Adipocyte (in vitro differentiated cells): Measurements from ENCODE around the gene PACS2.

Source experiments
- DNase-seq: peaks from one replicate; pipeline ENCODE4 v3.0.0-alpha.2; 2015; ENCODE audit warnings: low read depth
- H3K27me3 ChIP-seq: replicated peaks from 2 replicates; pipeline ENCODE4 v1.7.0; 2013; ENCODE audit warnings: mild to moderate bottlenecking, low read length, moderate library complexity; ENCODE audit not compliant: control insufficient read depth, insufficient read depth
- H3K36me3 ChIP-seq: 2 replicates; pipeline ENCODE4 v1.7.0; 2013; ENCODE audit warnings: low read length, mild to moderate bottlenecking, moderate library complexity; ENCODE audit not compliant: control insufficient read depth, insufficient read depth, severe bottlenecking
- H3K4me1 ChIP-seq: 2 replicates; pipeline ENCODE4 v1.7.0; 2013; ENCODE audit warnings: mild to moderate bottlenecking, low read length, moderate library complexity; ENCODE audit not compliant: control insufficient read depth, insufficient read depth
- H3K4me3 ChIP-seq: 2 replicates; pipeline ENCODE4 v1.7.0; 2013; ENCODE audit warnings: mild to moderate bottlenecking, low read length, moderate library complexity
- H3K9ac ChIP-seq: 2 replicates; pipeline ENCODE4 v1.7.0; 2013; ENCODE audit warnings: mild to moderate bottlenecking, low read length, moderate library complexity
- H3K9me3 ChIP-seq: 2 replicates; pipeline ENCODE4 v1.7.0; 2013; ENCODE audit warnings: mild to moderate bottlenecking, low read length, moderate library complexity; ENCODE audit not compliant: control insufficient read depth

The PACS2 gene

DNA sequence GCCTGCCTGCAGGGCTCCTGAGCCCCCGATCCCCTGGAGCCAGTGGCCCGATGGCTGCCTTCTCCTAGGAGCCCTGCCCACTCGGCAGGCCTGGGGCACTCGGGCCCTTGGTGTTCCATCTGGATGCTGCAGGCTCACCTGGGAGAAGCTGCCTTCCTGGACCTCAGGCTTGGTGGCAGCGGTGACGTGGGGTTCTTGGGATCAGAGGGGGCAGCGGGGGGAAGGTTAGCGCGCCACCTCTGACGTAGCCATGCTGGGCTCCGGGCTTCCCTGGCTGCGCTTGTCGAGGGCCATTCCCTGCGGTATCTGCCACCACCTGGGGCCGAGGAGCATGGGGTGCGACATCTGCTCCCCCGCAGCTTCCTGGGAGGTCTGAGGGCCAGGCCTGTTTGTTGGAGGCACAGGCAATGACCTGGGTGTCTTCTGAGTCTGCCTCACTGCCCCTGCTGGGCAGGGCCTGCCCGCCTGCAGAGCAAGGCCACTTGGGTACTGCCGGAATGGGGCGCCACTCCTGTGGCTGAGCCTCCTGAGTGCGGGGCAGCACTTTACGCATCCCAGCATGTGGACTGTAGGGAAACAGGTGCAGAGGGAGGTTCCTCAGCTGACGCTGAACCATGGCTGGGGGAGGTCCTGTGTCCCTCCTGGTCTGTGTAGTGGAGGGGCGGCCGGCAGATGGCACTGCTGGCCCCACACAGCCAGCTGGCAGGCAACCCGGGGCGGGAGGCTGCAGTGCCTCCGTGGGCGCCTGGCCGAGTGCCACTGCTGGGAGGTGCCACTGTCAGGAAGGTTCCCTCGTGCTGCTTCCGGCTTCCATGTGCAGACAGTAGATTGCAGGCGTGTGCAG lies 125.4 kb downstream of the PACS2 start:
- peaks cover 16% of the 10 kb centered on the region for H3K36me3 ChIP-seq
- no peaks in the 10 kb centered on the region for H3K9me3 ChIP-seq
- H3K4me1 ChIP-seq: no peaks in the 10 kb centered on the region
- no peak overlapping the region for H3K4me3 ChIP-seq
- no peak for DNase-seq
- H3K27me3 ChIP-seq: no peaks in the 10 kb centered on the region
- no peak overlapping the region for H3K9ac ChIP-seq

DNA sequence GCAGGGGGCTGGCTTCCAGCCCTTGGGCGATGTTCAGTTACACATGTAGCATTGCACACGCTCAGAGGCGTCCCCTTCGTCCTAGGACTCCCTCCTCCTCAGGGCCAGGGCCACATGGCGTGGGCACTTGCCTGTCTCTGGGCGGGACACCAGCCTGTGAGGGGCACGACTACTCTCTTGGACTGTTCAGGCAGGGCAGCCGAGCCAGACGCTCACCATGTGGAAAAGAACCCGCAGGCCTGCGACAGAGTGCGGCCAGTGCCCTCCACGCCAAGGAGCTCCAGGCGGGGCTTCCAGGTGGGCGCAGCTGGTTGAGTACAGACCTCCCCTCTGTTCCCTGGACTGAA lies 126.0 kb downstream of the PACS2 start:
- DNase-seq: no peak
- H3K4me1 ChIP-seq: no peaks in the 10 kb centered on the region
- H3K9ac ChIP-seq: no peak overlapping the region
- H3K4me3 ChIP-seq: no peak overlapping the region
- peaks cover 16% of the 10 kb centered on the region for H3K36me3 ChIP-seq
- H3K27me3 ChIP-seq: no peaks in the 10 kb centered on the region
- no peaks in the 10 kb centered on the region for H3K9me3 ChIP-seq

DNA sequence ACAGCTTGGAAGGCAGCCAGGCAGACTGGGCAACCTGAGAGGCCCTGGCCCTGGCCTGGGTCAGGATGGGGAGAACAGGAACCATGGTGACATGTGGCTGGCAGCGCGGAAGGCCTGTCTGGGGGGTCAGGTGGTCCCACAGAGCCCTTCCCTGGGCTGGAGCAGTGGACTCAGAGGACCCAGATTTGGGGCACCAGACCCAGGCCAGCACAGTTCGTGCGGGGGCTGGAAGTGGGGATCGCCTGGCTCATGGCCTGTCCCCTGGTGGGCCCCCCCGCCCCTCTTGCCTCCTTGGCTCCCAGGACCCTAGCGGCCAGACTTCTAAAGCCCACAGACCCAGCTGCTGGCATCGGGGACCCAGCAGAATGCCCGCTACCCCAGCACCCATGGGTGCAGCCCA lies 126.4 kb downstream of the PACS2 start:
- no peak for DNase-seq
- Histone ChIP-seq H3K36me3 (peaks cover 19% of the 10 kb centered on the region), H3K4me3 (no peak overlapping the region), H3K4me1 (no peaks in the 10 kb centered on the region), H3K9me3 (no peaks in the 10 kb centered on the region), H3K27me3 (no peaks in the 10 kb centered on the region), H3K9ac (no peak overlapping the region)

DNA sequence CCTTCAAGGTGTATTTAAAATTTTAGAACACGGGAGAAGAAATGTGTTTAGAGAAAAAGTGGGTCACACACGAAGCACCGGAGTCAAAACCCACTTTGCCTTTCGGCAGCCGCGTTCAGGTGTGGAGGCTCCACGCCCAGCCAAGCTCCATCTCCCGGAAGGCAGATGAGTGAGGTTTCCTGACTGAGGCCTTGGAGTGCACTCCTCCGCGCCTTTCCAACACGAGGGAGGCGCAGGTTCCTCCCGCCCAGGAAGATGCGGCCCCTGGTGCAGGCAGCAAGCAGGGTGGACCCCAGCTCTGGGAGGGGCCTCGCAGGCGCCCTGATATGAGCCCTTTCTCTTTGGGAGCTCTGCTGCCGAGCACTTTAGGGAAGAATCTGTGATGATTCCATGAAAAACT lies 127.6 kb downstream of the PACS2 start:
- Histone ChIP-seq H3K36me3 (peaks cover 20% of the 10 kb centered on the region), H3K9ac (no peak overlapping the region), H3K4me1 (no peaks in the 10 kb centered on the region), H3K27me3 (no peaks in the 10 kb centered on the region), H3K4me3 (no peak overlapping the region), H3K9me3 (no peaks in the 10 kb centered on the region)
- DNase-seq: no peak

DNA sequence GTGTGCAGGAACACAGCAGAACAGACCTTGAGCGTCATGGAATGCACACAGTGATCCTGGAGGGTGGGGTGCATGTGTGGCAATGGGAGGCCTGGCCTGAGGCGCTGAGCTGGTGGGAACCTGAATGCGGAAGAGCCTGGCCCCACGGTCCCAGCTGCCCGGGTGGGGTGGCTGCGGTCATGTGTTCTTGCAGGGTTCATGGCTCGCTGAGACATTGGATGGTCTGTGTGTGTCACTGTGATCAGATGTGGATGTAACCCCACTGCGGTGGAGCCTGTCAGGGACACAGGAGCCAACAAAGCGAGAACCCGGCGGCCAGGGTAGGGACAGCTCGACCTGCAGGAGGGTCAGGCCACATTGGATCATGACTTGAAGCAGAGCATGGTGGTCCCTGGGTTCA lies 128.3 kb downstream of the PACS2 start:
- DNase-seq: no peak
- Histone ChIP-seq H3K9ac (no peak overlapping the region), H3K4me1 (no peaks in the 10 kb centered on the region), H3K27me3 (no peaks in the 10 kb centered on the region), H3K9me3 (no peaks in the 10 kb centered on the region), H3K36me3 (peaks cover 20% of the 10 kb centered on the region), H3K4me3 (no peak overlapping the region)

DNA sequence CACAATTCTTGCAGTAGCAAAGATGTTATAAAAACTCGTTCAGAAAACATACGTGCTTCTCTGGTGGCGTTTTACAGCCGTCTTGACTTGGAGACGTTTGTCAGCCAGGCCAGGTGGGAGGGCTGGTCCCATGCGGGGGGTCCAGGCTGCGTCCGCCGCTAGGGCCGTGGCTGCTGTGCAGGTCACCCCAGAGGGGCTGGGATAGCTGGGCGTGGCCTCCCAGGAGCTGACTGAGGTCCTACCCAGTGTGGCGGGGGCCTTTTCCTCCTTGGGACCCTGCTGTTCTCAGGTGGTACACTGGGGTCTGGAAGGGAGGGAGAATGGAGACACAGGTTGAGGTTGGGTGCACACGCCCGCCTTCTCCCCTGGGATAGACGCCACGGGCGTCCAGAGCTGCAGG lies 130.3 kb downstream of the PACS2 start:
- H3K4me1 ChIP-seq: peaks cover 9% of the 10 kb centered on the region
- H3K4me3 ChIP-seq: no peak overlapping the region
- H3K9ac ChIP-seq: no peak overlapping the region
- H3K36me3 ChIP-seq: peaks cover 17% of the 10 kb centered on the region
- no peaks in the 10 kb centered on the region for H3K9me3 ChIP-seq
- H3K27me3 ChIP-seq: no peaks in the 10 kb centered on the region
- no peak for DNase-seq

DNA sequence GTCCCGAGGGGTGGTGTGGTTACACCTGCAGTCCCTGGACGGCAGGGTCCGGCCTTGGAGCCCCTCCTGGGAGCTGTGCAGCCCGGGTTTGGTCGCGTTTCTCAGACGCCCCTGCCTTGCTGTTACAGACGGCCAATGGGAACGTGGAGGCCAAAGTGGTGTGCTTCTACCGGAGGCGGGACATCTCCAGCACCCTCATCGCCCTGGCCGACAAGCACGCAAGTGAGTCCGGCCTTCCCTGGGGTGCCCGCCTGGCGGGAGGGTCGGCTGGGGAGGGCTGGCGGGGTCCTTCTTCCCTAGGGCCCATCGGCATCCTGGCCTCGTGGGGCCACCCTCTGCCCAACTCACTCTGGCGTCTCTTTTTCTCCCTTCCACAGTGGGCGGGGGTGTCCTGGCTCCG lies 130.7 kb downstream of the PACS2 start:
- no peak for DNase-seq
- Histone ChIP-seq H3K9me3 (no peaks in the 10 kb centered on the region), H3K9ac (no peak overlapping the region), H3K36me3 (peaks cover 21% of the 10 kb centered on the region), H3K4me1 (peaks cover 9% of the 10 kb centered on the region), H3K4me3 (no peak overlapping the region), H3K27me3 (no peaks in the 10 kb centered on the region)

DNA sequence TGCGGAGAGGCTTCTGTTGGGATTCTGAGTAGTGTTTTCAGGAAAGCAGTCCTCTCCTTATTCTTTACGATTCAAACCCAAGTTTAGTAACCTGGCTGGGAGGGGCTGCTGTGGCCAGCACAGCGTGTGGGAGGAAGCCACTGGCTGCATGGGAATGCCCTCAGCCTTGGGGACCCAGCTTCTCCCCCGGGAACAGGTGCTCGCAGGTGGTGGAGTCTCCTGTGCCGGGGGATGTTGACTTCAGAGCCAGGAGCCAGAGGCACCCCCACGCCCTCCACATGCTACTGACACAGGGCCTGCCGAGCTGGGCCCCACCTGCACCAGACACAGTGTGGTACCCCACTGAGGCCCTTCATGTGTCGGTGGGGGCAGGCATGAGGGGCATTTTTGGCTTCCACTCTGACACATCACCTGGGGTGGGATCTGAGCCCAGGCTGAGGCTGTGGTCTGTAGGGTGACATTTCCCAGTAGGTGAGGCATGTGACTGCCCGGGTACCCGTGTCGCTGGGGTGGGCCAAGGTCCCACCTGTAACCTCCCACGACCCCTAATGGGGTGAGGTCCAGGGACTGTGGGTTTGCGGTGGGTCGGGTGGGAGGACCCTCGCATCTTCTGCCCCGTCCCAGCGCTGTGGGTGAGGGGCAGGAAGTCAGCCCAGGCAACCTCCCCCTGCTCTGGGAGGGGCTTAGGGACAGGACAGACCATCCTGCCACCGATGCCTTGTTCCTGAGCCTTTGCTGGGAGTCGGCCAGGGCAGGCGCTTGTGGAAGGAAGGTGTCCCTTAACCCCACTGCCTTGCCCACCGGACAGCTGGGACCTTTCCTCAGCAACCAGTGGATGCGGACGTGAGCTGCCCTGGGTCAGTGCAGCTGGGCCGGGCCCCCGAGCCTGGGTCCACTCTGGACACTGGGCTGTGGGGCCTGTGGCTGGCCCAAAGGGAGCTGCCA lies 131.6 kb downstream of the PACS2 start:
- Histone ChIP-seq H3K4me3 (no peak overlapping the region), H3K9ac (no peak overlapping the region), H3K9me3 (no peaks in the 10 kb centered on the region), H3K27me3 (no peaks in the 10 kb centered on the region), H3K4me1 (peaks cover 9% of the 10 kb centered on the region), H3K36me3 (peaks cover 30% of the 10 kb centered on the region)
- DNase-seq: no peak

DNA sequence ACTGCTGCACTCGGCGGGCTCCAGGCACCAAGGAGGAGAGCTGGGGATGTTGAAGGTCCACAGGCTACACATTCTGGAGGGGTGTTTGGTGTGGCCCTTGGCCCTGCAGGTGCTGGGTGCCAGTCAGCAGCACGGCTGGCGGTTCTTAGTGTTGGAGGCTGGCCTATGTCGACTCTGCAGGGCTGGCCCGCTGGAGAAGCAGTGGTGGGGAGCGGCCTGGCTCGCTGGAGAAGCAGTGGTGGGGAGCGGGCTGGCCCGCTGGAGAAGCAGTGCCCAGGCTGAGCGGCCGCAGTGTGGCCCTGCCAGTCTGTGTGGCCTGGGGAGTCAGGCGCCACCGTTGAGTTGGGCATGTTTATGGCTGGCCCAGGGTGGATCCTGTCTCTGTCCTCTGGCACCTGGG lies 132.4 kb downstream of the PACS2 start:
- H3K36me3 ChIP-seq: peaks cover 32% of the 10 kb centered on the region
- DNase-seq: no peak
- no peak overlapping the region for H3K9ac ChIP-seq
- no peaks in the 10 kb centered on the region for H3K9me3 ChIP-seq
- H3K4me1 ChIP-seq: peaks cover 9% of the 10 kb centered on the region
- no peaks in the 10 kb centered on the region for H3K27me3 ChIP-seq
- no peak overlapping the region for H3K4me3 ChIP-seq
